Subcutaneous abdominal adipose tissue (tissue), 5 donors: Measurements from ENCODE around the gene KRT9.

Experiments used
- H3K27ac ChIP-seq: one replicate; pipeline ENCODE4 v1.7.0; 2013; ENCODE audit warnings: low read depth, mild to moderate bottlenecking, inconsistent platforms, low read length, moderate library complexity
- H3K27me3 ChIP-seq, 5 donors: one replicate each; pipeline ENCODE4 v1.7.0; 2013; ENCODE audit warnings: low read length in 5 of 5, inconsistent platforms in 1 of 5; ENCODE audit not compliant: control insufficient read depth in 5 of 5, insufficient read depth in 4 of 5
- H3K36me3 ChIP-seq, 5 donors: one replicate each; pipeline ENCODE4 v1.7.0; 2013; ENCODE audit warnings: low read length in 5 of 5; ENCODE audit not compliant: control insufficient read depth in 5 of 5, insufficient read depth in 5 of 5
- H3K4me1 ChIP-seq, 5 donors: one replicate each; pipeline ENCODE4 v1.7.0; 2013; ENCODE audit warnings: low read length in 5 of 5, mild to moderate bottlenecking in 3 of 5, moderate library complexity in 1 of 5; ENCODE audit not compliant: control insufficient read depth in 5 of 5, insufficient read depth in 5 of 5
- H3K4me3 ChIP-seq, 5 donors: one replicate each; pipeline ENCODE4 v1.7.0; 2013; ENCODE audit warnings: low read length in 5 of 5, low read depth in 1 of 5
- H3K9ac ChIP-seq, 5 donors: one replicate each; pipeline ENCODE4 v1.7.0; 2013; ENCODE audit warnings: low read length in 5 of 5, mild to moderate bottlenecking in 4 of 5, moderate library complexity in 3 of 5
- H3K9me3 ChIP-seq, 5 donors: one replicate each; pipeline ENCODE4 v1.7.0; 2013; ENCODE audit warnings: low read length in 5 of 5; ENCODE audit not compliant: control insufficient read depth in 5 of 5
- donor health status: healthy.
- donor health status: healthy.
- donor health status: healthy.
- donor health status: healthy.
- donor health status: healthy.

The KRT9 gene

GRCh38 chr17:41522301-41523224 is 49.3 kb downstream of the KRT9 start:
- no peaks in the 10 kb centered on the region for H3K9me3 ChIP-seq
- no peak overlapping the region for H3K27ac ChIP-seq
- H3K9ac ChIP-seq, result no peak overlapping the region
- peaks cover 0 to 4% (median 3%) of the 10 kb centered on the region in 5 donors for H3K4me1 ChIP-seq
- H3K36me3 ChIP-seq, result no peaks in the 10 kb centered on the region
- H3K27me3 ChIP-seq, result peaks cover 13 to 36% (median 19%) of the 10 kb centered on the region in 5 donors
- H3K4me3 ChIP-seq, result no peak overlapping the region

- Histone ChIP-seq H3K9me3 (no peaks in the 10 kb centered on the region), H3K36me3 (no peaks in the 10 kb centered on the region), H3K27ac (no peak overlapping the region), H3K4me3 (no peak overlapping the region), H3K27me3 (peaks cover 5 to 28% (median 11%) of the 10 kb centered on the region in 5 donors), H3K4me1 (no peaks in the 10 kb centered on the region), H3K9ac (no peak overlapping the region)
These were observed 50.1 kb downstream of the KRT9 start for GRCh38 chr17:41521574-41522261.

GRCh38 chr17:41520821-41521521 is 50.9 kb downstream of the KRT9 start:
- no peaks in the 10 kb centered on the region for H3K4me1 ChIP-seq

GRCh38 chr17:41519501-41520224 is 52.2 kb downstream of the KRT9 start:
- no peaks in the 10 kb centered on the region for H3K4me1 ChIP-seq
- H3K27ac ChIP-seq, result no peak overlapping the region
- H3K4me3 ChIP-seq, result no peak overlapping the region
- no peaks in the 10 kb centered on the region for H3K36me3 ChIP-seq
- no peak overlapping the region for H3K9ac ChIP-seq
- peaks cover 10 to 31% (median 18%) of the 10 kb centered on the region in 5 donors for H3K27me3 ChIP-seq
- no peaks in the 10 kb centered on the region for H3K9me3 ChIP-seq

More at GRCh38 chr17:41520821-41521521, 50.9 kb downstream of the KRT9 start:
- Histone ChIP-seq H3K9ac (no peak overlapping the region), H3K27ac (no peak overlapping the region), H3K27me3 (peaks cover 5 to 31% (median 15%) of the 10 kb centered on the region in 5 donors), H3K36me3 (no peaks in the 10 kb centered on the region), H3K9me3 (no peaks in the 10 kb centered on the region), H3K4me3 (no peak overlapping the region)

GRCh38 chr17:41518789-41519449 is 52.9 kb downstream of the KRT9 start, which contains the start of gene KRT15:
TSS of gene KRT15 (minus strand) at chr17:41518890. CDS start at chr17:41518827, 63 bp downstream.
- Histone ChIP-seq H3K36me3 (no peaks in the 10 kb centered on the region), H3K9me3 (no peaks in the 10 kb centered on the region), H3K27ac (no peak within 1 kb of the TSS), H3K4me3 (no peak within 1 kb of the TSS), H3K27me3 (peaks cover 10 to 31% (median 18%) of the 10 kb centered on the region in 5 donors), H3K9ac (no peak within 1 kb of the TSS), H3K4me1 (no peaks in the 10 kb centered on the region)

- Histone ChIP-seq H3K36me3 (no peaks in the 10 kb centered on the region), H3K27ac (no peak overlapping the region), H3K9me3 (no peaks in the 10 kb centered on the region), H3K9ac (no peak overlapping the region), H3K4me1 (no peaks in the 10 kb centered on the region), H3K4me3 (no peak overlapping the region), H3K27me3 (peaks cover 10 to 31% (median 18%) of the 10 kb centered on the region in 5 donors)
These were observed 53.8 kb downstream of the KRT9 start for GRCh38 chr17:41518031-41518430.

- no peak overlapping the region for H3K4me3 ChIP-seq
- no peak overlapping the region for H3K9ac ChIP-seq
- no peak overlapping the region for H3K27ac ChIP-seq
- H3K27me3 ChIP-seq, result peaks cover 10 to 22% (median 13%) of the 10 kb centered on the region in 5 donors
- no peaks in the 10 kb centered on the region for H3K36me3 ChIP-seq
- H3K4me1 ChIP-seq, result no peaks in the 10 kb centered on the region
- no peaks in the 10 kb centered on the region for H3K9me3 ChIP-seq
These were observed 55.0 kb downstream of the KRT9 start for GRCh38 chr17:41516830-41517283.

GRCh38 chr17:41516147-41516829 is 55.6 kb downstream of the KRT9 start:
- no peak overlapping the region for H3K9ac ChIP-seq
- H3K36me3 ChIP-seq, result no peaks in the 10 kb centered on the region
- no peak overlapping the region for H3K4me3 ChIP-seq

More at GRCh38 chr17:41516147-41516829, 55.6 kb downstream of the KRT9 start:
- Histone ChIP-seq H3K4me1 (no peaks in the 10 kb centered on the region), H3K27me3 (peaks cover 10 to 19% (median 13%) of the 10 kb centered on the region in 5 donors), H3K9me3 (no peaks in the 10 kb centered on the region), H3K27ac (no peak overlapping the region)
